Astrocyte of the hippocampus (primary cell): ENCODE results near the gene ALDH3B1.
A peak's percentile ranks its signal among the peaks of the same experiment; 100 is the strongest.

ENCODE experiments used
- DNase-seq: peaks from one replicate; pipeline ENCODE4 v3.0.0; 2011; ENCODE audit warnings: low read depth, low spot score

The ALDH3B1 gene

GRCh38 chr11:68013611-68014156 is 3.6 kb downstream of the ALDH3B1 start:
- DNase-seq, result no peak

- DNase-seq, result peak; percentile 89
Observed at GRCh38 chr11:68014157-68014946, 4.2 kb downstream of the ALDH3B1 start.

- no peak for DNase-seq
Observed at GRCh38 chr11:68014947-68015447, 4.9 kb downstream of the ALDH3B1 start.

GRCh38 chr11:68015467-68015866 is 5.3 kb downstream of the ALDH3B1 start:
- no peak for DNase-seq

- no peak for DNase-seq
Observed at GRCh38 chr11:68016161-68016903, 6.2 kb downstream of the ALDH3B1 start.

GRCh38 chr11:68016904-68017817 is 7.0 kb downstream of the ALDH3B1 start:
- DNase-seq, result no peak

- DNase-seq, result no peak
Observed at GRCh38 chr11:68017980-68018729, 8.0 kb downstream of the ALDH3B1 start.

- DNase-seq, result no peak
Observed at GRCh38 chr11:68018730-68019190, 8.6 kb downstream of the ALDH3B1 start.

GRCh38 chr11:68019486-68019885 is 9.4 kb downstream of the ALDH3B1 start:
- DNase-seq, result no peak

- DNase-seq, result peak; percentile 66
Observed at GRCh38 chr11:68020575-68020974, 10.4 kb downstream of the ALDH3B1 start.

GRCh38 chr11:68021167-68021787 is 11.2 kb downstream of the ALDH3B1 start:
- peak; percentile 69 for DNase-seq

- no peak for DNase-seq
Observed at GRCh38 chr11:68022531-68022930, 12.4 kb downstream of the ALDH3B1 start.

GRCh38 chr11:68024508-68024907 is 14.4 kb downstream of the ALDH3B1 start:
- DNase-seq, result no peak

GRCh38 chr11:68025047-68025446 is 14.9 kb downstream of the ALDH3B1 start:
- no peak for DNase-seq

- no peak for DNase-seq
Observed at GRCh38 chr11:68026391-68027105, 16.4 kb downstream of the ALDH3B1 start.

GRCh38 chr11:68027667-68028066 is 17.5 kb downstream of the ALDH3B1 start:
- no peak for DNase-seq

GRCh38 chr11:68028802-68029545 is 18.8 kb downstream of the ALDH3B1 start:
- no peak for DNase-seq

- DNase-seq, result peak; percentile 99
Observed at GRCh38 chr11:68030318-68031143, 20.4 kb downstream of the ALDH3B1 start, which contains the start of gene NDUFS8. Gene NDUFS8, plus strand, starts transcription at chr11:68030681. Its CDS starts 1,471 bp downstream, at chr11:68032152.
